Right lobe of liver (tissue), 4 donors: ENCODE measurements around the gene DAAM1.

Experiments used
- POLR2A ChIP-seq: fragments of 450-650 bp; IDR thresholded peaks from one replicate; pipeline ENCODE4 v1.6.1; 2017; ENCODE audit warnings: antibody characterized with exemption, mild to moderate bottlenecking
- TF ChIP-seq, protein P1 (sequence below), 4 donors: fragments of 200-600 bp in 3 of 4; fragments of 450-650 bp in 1 of 4; IDR thresholded peaks; one replicate each; pipeline versions ENCODE4 v1.5.1 to v1.8.0; 2016 to 2022; ENCODE audit warnings: antibody characterized with exemption in 4 of 4, mild to moderate bottlenecking in 2 of 4
- donor health status: DM: no; HTN: no; CAD: no.
- donor health status: DM: no; HTN: no; CAD: no.
- donor health status: DM: no; HTN: yes; CAD: no.

DNA sequence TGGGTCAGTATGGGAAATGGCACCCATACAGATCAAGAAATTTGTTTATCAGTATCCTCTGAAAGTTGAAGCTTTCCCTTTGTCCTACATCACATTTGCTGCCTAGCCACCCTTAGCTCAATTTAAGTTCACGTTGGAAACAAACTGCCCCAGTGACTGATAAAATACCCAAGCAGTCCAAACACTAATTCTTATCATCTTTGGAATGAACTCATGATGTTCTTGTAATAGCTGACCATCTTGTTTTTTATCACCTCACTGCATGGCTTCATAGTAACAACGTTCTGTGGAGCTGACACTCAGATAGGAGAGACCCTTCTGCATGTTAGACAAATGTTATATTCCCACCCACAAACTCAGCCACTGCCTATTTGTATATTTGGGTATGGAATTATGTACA is 183.3 kb downstream of the DAAM1 start:
- TF ChIP-seq POLR2A: no peak
- TF ChIP-seq, protein P1, sequence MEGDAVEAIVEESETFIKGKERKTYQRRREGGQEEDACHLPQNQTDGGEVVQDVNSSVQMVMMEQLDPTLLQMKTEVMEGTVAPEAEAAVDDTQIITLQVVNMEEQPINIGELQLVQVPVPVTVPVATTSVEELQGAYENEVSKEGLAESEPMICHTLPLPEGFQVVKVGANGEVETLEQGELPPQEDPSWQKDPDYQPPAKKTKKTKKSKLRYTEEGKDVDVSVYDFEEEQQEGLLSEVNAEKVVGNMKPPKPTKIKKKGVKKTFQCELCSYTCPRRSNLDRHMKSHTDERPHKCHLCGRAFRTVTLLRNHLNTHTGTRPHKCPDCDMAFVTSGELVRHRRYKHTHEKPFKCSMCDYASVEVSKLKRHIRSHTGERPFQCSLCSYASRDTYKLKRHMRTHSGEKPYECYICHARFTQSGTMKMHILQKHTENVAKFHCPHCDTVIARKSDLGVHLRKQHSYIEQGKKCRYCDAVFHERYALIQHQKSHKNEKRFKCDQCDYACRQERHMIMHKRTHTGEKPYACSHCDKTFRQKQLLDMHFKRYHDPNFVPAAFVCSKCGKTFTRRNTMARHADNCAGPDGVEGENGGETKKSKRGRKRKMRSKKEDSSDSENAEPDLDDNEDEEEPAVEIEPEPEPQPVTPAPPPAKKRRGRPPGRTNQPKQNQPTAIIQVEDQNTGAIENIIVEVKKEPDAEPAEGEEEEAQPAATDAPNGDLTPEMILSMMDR (IDR thresholded peaks at IDR 0.05): no peak
